WI38 (cell line): Measurements from ENCODE around the gene GPR31.

Experiments
- H3K4me3 ChIP-seq: 2 replicates; pipeline ENCODE4 v1.5.1; 2011; ENCODE audit warnings: low read depth, mild to moderate bottlenecking, control low read depth, low read length
- TF ChIP-seq, protein P1 (sequence below): IDR thresholded peaks from 2 replicates; pipeline ENCODE4 v1.5.1; 2012; ENCODE audit warnings: low read depth, mild to moderate bottlenecking, control low read depth, low read length

GPR31 gene

DNA sequence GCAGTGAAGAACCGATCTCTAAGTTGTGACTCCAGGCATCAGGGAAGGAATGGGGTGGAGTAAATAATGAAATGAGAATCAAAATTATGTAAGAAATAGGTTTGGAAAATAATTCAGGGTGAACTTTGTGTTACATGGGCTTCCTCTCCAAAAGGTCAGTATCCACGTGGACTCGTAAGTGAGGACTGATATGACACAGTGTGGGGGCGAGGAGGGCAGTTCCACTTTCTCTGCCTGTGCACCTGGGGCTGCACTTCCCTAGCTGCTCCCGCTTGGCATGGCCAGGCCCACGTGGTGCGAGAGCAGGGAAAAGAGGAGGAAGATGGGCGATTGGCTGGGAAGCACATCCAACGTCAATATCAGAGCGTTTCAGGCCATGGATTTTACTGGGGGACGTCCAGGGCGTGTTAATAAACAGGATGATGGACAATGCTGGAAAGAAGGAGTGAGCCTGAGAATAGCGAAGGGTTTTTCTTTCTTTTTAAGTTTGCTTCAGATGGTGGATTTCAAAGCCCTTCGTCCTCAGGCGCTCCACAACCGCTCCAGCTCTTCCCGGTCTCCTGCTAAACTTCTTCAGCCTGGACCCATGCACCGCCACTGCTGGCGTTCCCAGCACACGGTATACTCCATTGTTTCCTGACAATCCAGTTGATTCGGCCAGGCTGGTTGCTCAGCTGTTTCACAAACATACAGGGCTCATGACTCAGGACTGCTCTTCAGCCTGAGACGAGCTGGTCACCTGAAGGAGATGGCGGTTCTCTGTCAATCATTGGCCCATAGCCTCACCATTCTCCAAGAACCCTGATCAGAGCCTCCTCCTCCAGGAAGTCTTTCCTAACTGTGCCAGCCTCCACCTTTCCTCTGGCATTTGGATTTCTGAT lies 23.1 kb downstream of the GPR31 start:
- TF ChIP-seq, protein P1, sequence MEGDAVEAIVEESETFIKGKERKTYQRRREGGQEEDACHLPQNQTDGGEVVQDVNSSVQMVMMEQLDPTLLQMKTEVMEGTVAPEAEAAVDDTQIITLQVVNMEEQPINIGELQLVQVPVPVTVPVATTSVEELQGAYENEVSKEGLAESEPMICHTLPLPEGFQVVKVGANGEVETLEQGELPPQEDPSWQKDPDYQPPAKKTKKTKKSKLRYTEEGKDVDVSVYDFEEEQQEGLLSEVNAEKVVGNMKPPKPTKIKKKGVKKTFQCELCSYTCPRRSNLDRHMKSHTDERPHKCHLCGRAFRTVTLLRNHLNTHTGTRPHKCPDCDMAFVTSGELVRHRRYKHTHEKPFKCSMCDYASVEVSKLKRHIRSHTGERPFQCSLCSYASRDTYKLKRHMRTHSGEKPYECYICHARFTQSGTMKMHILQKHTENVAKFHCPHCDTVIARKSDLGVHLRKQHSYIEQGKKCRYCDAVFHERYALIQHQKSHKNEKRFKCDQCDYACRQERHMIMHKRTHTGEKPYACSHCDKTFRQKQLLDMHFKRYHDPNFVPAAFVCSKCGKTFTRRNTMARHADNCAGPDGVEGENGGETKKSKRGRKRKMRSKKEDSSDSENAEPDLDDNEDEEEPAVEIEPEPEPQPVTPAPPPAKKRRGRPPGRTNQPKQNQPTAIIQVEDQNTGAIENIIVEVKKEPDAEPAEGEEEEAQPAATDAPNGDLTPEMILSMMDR: no peak
- H3K4me3 ChIP-seq: no peak overlapping the region

DNA sequence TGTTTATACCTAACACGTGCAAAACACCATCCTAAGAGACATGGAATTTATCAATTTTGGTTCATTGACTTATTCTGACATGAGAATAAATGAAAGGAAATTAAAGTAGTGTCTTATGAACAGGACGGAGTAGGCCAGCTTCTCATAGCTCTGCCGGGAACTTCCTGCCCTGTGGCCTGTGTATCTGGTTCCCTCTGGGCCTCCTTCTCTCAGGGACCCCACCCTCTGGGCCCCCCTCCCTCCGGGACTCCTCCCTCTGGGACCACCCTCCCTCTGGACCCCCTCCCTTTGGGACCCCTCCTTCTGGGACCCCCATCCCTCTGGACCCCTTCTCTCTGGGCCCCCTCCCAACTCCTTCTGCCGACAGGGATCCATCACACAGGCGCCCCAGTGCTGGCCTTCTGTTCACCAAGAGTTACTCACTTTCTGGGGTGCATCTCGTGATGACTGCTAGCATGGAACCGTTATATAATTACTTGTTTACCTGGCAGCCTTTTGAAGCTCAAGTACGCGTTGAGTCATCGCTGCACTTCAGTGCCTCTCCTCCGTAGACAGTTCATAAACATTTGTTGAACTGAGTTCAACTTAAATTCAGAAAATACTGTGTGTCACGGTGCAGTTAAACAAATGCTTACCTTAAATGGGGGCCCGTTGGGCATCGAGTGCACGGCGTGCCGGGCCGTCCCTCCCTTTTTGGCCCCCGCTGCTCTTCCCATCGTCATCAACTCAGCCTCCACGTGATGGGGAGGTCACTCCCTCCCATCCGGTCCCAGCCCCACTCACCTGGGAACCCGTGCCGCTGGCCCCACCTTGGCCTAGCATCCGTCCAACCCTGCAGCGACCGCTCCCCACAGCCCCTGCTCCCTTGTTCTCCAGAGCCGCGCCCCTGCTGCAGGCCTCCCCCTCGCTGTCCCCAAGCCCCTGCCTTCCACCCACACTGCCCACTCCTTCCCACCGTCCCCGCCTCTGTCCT lies 26.8 kb downstream of the GPR31 start:
- H3K4me3 ChIP-seq: no peak overlapping the region
- TF ChIP-seq, protein P1: no peak

DNA sequence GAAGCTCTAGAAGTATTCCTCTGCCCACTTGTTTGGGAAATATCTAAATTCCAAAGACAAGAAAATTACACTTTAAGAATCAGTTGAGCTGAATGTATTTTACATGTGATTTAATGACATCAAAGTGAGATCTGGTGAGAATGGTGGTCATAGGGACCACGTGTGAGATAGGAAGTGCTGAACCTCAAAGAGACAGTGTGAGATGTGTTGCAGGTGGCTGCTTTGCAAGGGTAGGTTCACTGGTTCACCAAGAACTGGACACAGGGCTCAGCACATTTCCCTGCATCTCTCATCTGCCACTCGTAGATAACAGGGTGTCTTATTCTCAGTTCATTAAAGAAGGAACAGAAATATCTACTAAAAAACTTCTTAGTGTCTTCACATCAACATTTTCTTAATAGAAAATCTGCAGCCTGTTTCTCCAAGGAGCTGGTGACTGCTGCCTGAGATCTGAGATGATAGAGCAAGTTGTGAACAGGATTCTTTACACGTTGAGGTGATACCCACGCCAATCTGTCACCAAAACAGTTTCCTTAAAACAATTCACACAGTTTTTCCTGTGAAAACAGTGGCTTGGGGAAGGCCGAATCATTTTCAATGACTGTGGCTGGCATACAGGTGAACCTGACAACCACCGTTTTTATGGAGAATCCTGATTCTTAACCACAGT lies 27.6 kb downstream of the GPR31 start:
- TF ChIP-seq, protein P1: no peak
- no peak overlapping the region for H3K4me3 ChIP-seq

DNA sequence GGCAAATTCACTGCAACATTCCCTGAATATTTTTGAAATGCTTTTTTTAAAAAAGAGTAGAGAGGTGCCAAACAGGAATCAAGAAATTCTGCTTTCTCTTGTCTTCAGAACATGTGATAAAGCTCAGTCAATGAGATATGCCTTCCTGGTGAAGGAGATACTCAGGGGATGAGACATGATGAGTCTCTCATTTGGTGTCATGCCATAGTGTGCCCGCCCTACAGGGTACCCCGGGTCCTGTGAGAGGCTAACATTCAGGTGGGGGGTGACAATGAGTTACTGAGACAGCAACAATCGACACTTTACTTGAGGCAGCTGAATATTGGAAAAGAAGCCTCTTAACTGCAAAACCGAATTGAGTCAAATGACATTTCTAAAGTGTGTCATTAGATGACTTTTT lies 28.2 kb downstream of the GPR31 start:
- no peak overlapping the region for H3K4me3 ChIP-seq
- TF ChIP-seq, protein P1: no peak

DNA sequence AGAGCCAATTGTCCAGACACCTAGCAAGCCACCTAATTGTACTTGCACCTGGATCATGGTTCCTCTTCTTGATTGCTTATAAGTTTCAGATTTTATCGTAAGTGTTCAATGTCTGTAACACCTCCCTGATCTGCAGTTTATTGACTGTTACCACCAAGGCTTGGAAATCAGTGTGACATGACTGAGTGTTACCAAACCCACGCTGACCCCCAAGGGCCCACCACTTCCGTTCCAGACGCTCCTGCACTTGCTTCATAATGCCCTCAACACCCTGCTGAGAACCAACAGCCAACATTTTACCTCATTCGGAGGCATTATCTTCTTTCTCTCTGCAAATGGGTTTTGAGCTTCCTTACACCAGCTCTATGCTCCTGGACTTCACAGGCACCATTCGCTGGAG lies 28.6 kb downstream of the GPR31 start:
- H3K4me3 ChIP-seq: no peak overlapping the region
- TF ChIP-seq, protein P1: no peak

DNA sequence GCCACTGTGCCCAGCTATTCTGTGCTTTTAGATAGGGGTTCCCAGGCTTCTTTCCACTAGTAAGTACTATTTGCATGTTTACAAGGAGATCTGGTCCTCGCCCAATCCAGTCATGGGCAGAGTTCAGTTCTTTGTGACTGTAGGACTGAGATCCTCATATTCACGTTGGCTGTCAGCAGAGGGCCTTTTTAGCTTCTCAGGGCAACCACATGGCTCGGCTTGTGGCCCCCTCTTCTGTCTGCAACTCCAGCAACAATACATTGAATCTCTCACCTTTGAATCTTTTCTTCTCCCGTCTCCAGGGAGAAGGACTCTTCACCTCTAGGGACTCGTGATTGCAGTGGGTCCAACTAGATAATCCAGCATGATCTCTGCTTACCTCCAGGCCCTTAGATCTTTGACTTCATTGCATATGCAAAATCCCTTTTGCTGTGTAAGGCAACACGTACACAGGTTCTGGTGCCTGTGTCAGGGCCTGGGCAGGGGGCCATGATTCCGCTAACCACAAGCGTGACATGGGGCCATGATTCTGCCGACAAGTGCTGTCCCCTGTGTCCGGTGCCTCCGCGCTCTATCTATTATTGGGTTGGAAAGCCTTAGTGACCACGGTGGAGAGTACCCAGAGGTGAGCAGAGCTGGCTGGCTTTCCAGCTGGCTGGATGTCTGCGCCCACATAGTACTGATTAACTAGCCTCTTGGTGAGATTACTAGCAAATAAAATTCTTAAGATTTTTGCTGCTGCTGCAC lies 29.8 kb downstream of the GPR31 start:
- no peak overlapping the region for H3K4me3 ChIP-seq
- TF ChIP-seq, protein P1: no peak
